CD4-positive, alpha-beta T cell treated with Interleukin-15 for 1 hour (primary cell): Measurements from ENCODE around the gene POLL.

Experiments used
- DNase-seq: peaks from one replicate; pipeline ENCODE4 v3.0.0-alpha.2; 2020

The POLL gene

GRCh38 chr10:101573885-101574753 lies 13.9 kb downstream of the POLL start:
- no peak for DNase-seq

- DNase-seq: no peak
Observed at GRCh38 chr10:101572785-101573184, 15.3 kb downstream of the POLL start.

GRCh38 chr10:101572126-101572525 lies 15.9 kb downstream of the POLL start:
- no peak for DNase-seq

GRCh38 chr10:101571271-101571925 lies 16.7 kb downstream of the POLL start:
- DNase-seq: no peak

- no peak for DNase-seq
Observed at GRCh38 chr10:101570428-101571270, 17.4 kb downstream of the POLL start.

- peak; percentile 78 for DNase-seq
Observed at GRCh38 chr10:101569622-101570427, 18.2 kb downstream of the POLL start.

GRCh38 chr10:101569323-101569621 lies 18.8 kb downstream of the POLL start:
- no peak for DNase-seq

- DNase-seq: no peak
Observed at GRCh38 chr10:101568054-101568745, 19.9 kb downstream of the POLL start.

GRCh38 chr10:101567165-101568006 lies 20.7 kb downstream of the POLL start:
- DNase-seq: peak; percentile 11

- no peak for DNase-seq
Observed at GRCh38 chr10:101566333-101567164, 21.5 kb downstream of the POLL start.

GRCh38 chr10:101565936-101566332 lies 22.1 kb downstream of the POLL start:
- peak; percentile 12 for DNase-seq

- peak; percentile 2 for DNase-seq
Observed at GRCh38 chr10:101565370-101565900, 22.6 kb downstream of the POLL start.

- DNase-seq: peak; percentile 16
Observed at GRCh38 chr10:101564490-101564991, 23.5 kb downstream of the POLL start.

GRCh38 chr10:101563497-101564040 lies 24.5 kb downstream of the POLL start:
- DNase-seq: peak; percentile 7

- peak; percentile 6 for DNase-seq
Observed at GRCh38 chr10:101563007-101563406, 25.1 kb downstream of the POLL start.

GRCh38 chr10:101562231-101562630 lies 25.8 kb downstream of the POLL start:
- DNase-seq: no peak

GRCh38 chr10:101561068-101561915 lies 26.8 kb downstream of the POLL start:
- no peak for DNase-seq
